Measurements from ENCODE around the gene PRKRIP1. TPM values are rescaled to one million over a fixed set of nuclear protein-coding genes. Genes with fewer than 3 reads are reported as not detected.
A peak's percentile ranks its signal among the peaks of the same experiment; 100 is the strongest.
"Not testable (repeated sequence)": the region's sequence is repeated elsewhere in the genome, so short reads cannot be mapped to it uniquely, and the experiment has no call there.

Gene PRKRIP1
- total and polyA plus RNA-seq, 2 donors from 2014 or later = 20.8 to 25.9 TPM

GRCh38 chr7:102404005-102404861 is 8.1 kb downstream of the PRKRIP1 start:
- H3K27me3 ChIP-seq (ENCODE audit: control insufficient read depth, insufficient read depth, low read length) = no peaks in the 10 kb centered on the region
- intact Hi-C loops (cut with DNase I) = no loop called here

DNA sequence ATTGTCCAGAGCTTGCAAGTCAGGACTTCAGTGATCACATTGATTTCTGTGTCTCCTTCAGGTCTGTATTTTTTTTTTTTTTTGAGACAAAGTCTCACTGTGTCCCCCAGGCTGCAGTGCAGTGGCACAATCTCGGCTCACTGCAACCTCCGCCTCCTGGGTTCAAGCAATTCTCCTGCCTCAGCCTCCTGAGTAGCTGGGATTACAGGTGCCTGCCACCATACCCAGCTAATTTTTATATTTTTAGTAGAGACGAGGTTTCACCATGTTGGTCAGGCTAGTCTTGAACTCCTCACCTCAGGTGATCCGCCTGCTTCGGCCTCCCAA is 8.7 kb downstream of the PRKRIP1 start:
- H3K4me3 ChIP-seq (ENCODE audit: low read length in 3 of 3); H3K27ac ChIP-seq (ENCODE audit: low read depth in 2 of 2, low read length in 2 of 2); H3K9ac ChIP-seq (ENCODE audit: low read length in 3 of 3); H3K4me1 ChIP-seq (ENCODE audit: control insufficient read depth in 2 of 3, insufficient read depth in 2 of 3, low read depth in 1 of 3, low read length in 3 of 3); DNase-seq; intact Hi-C loops (cut with DNase I); H3K27me3 ChIP-seq (ENCODE audit: control insufficient read depth, insufficient read depth, low read length); H3K9me3 ChIP-seq (ENCODE audit: control insufficient read depth in 2 of 3, insufficient read depth in 1 of 3, low read length in 3 of 3); FAIRE-seq: not testable (repeated sequence)
- H3K36me3 ChIP-seq (ENCODE audit: control insufficient read depth in 2 of 3, insufficient read depth in 3 of 3, low read length in 3 of 3) = peaks cover 12 to 59% (median 41%) of the 10 kb centered on the region in 3 donors

More at GRCh38 chr7:102404005-102404861, 8.1 kb downstream of the PRKRIP1 start:
- peak; percentile 71 for TF ChIP-seq CTCF (IDR thresholded peaks at IDR 0.05; ENCODE audit: borderline replicate concordance, extremely low read depth, insufficient read depth)
- FAIRE-seq (no peak), DNase-seq (peak in 4 of 5 donors; percentile 18 to 70 (median 50))
- Histone ChIP-seq H3K4me1 (ENCODE audit: control insufficient read depth in 2 of 3, insufficient read depth in 2 of 3, low read depth in 1 of 3, low read length in 3 of 3) (no peaks in the 10 kb centered on the region), H3K4me3 (ENCODE audit: low read length in 3 of 3) (no peak overlapping the region), H3K9me3 (ENCODE audit: control insufficient read depth in 2 of 3, insufficient read depth in 1 of 3, low read length in 3 of 3) (no peaks in the 10 kb centered on the region), H3K27ac (ENCODE audit: low read depth in 2 of 2, low read length in 2 of 2) (no peak overlapping the region), H3K36me3 (ENCODE audit: control insufficient read depth in 2 of 3, insufficient read depth in 3 of 3, low read length in 3 of 3) (peaks cover 13 to 58% (median 38%) of the 10 kb centered on the region in 3 donors), H3K9ac (ENCODE audit: low read length in 3 of 3) (no peak overlapping the region)

DNA sequence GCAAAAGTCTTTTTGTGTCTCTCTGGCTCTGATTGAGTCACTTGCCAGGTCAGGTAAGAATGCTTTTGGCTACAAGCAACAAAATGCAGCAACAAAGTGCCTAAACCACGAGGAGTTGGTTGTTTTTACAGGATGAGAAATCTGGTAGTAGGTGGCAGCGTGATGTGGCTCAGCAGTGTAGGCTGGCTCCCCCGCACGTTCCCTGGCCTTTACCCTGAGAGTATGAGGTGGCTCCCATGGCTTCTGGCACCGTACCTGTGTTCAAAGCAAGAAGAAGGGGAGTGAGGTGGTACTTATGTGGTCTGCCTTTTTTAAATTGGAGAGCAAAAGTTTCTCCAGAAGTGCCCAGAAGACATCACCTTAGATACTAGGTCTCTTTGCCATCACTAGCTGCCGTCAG is 11.7 kb downstream of the PRKRIP1 start:
- no peak for TF ChIP-seq CTCF (IDR thresholded peaks at IDR 0.05; ENCODE audit: borderline replicate concordance, extremely low read depth, insufficient read depth)
- no peak for FAIRE-seq

GRCh38 chr7:102408530-102408929 is 12.4 kb downstream of the PRKRIP1 start:
- H3K9ac ChIP-seq (ENCODE audit: low read length in 3 of 3); intact Hi-C loops (cut with DNase I); H3K4me3 ChIP-seq (ENCODE audit: low read length in 3 of 3); FAIRE-seq; DNase-seq; H3K27me3 ChIP-seq (ENCODE audit: control insufficient read depth, insufficient read depth, low read length); H3K9me3 ChIP-seq (ENCODE audit: control insufficient read depth in 2 of 3, insufficient read depth in 1 of 3, low read length in 3 of 3); H3K27ac ChIP-seq (ENCODE audit: low read depth in 2 of 2, low read length in 2 of 2); H3K4me1 ChIP-seq (ENCODE audit: control insufficient read depth in 2 of 3, insufficient read depth in 2 of 3, low read depth in 1 of 3, low read length in 3 of 3): not testable (repeated sequence)
- H3K36me3 ChIP-seq (ENCODE audit: control insufficient read depth in 2 of 3, insufficient read depth in 3 of 3, low read length in 3 of 3) = peaks cover 12 to 66% (median 40%) of the 10 kb centered on the region in 3 donors

More for the DNA sequence above, 11.7 kb downstream of the PRKRIP1 start:
- H3K9ac ChIP-seq (ENCODE audit: low read length in 3 of 3) = no peak overlapping the region
- no peak overlapping the region for H3K4me3 ChIP-seq (ENCODE audit: low read length in 3 of 3)
- no peak for DNase-seq
- no peak overlapping the region for H3K27ac ChIP-seq (ENCODE audit: low read depth in 2 of 2, low read length in 2 of 2)
- peaks cover 12 to 68% (median 38%) of the 10 kb centered on the region in 3 donors for H3K36me3 ChIP-seq (ENCODE audit: control insufficient read depth in 2 of 3, insufficient read depth in 3 of 3, low read length in 3 of 3)
- peaks cover 0 to 2% (median 0%) of the 10 kb centered on the region in 3 donors for H3K4me1 ChIP-seq (ENCODE audit: control insufficient read depth in 2 of 3, insufficient read depth in 2 of 3, low read depth in 1 of 3, low read length in 3 of 3)
- intact Hi-C loops (cut with DNase I) = no loop called here
- no peaks in the 10 kb centered on the region for H3K27me3 ChIP-seq (ENCODE audit: control insufficient read depth, insufficient read depth, low read length)
- H3K9me3 ChIP-seq (ENCODE audit: control insufficient read depth in 2 of 3, insufficient read depth in 1 of 3, low read length in 3 of 3) = no peaks in the 10 kb centered on the region

All from kidney (tissue), 14 donors.